Measurements from ENCODE around the gene HSFX3. TPM values are rescaled to one million over a fixed set of nuclear protein-coding genes. Genes with fewer than 3 reads are reported as not detected.
"Not testable (repeated sequence)": the region's sequence is repeated elsewhere in the genome, so short reads cannot be mapped to it uniquely, and the experiment has no call there.

HSFX3 gene
- polyA plus RNA-seq, 6 donors from 2014 or later, result not detected

GRCh38 chrX:149539283-149540130 lies 10.2 kb downstream of the HSFX3 start:
- DNase-seq (peak; percentile 80), ATAC-seq (ENCODE audit: low read depth in 2 of 2) (peak; percentile 43 to 44)
- Mint-ChIP-seq H3K27ac (peak overlapping the region; percentile 95 to 99 (median 97)), H3K4me1 (peaks cover 0 to 31% (median 10%) of the 10 kb centered on the region in 3 donors), H3K4me3 (peak overlapping the region; percentile 78 to 97 (median 92)), H3K27me3 (no peaks in the 10 kb centered on the region), H3K36me3 (peaks cover 0 to 11% of the 10 kb centered on the region in 2 donors), H3K9me3 (peaks cover 0 to 3% (median 0%) of the 10 kb centered on the region in 7 donors)

DNA sequence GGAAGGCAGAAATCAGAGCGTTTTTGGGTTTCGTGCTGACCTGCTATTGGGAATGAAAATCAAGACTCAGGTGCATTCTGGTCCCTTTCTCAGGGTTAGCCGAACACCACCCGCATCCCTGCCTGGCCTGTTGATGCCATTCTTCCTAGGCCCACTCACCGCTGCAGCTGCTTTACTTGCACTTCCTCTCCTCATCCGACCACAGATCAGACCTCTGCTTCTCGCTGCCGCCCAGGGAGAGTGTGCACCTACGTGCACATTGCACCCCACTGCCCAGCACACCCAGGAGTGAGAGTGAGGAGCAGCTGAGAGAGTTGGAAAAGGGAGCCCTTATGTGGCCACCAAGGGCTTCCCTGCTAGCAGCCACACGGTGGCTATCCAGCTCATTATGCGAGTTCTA lies 12.2 kb downstream of the HSFX3 start:
- not testable (repeated sequence) for H3K27me3 Mint-ChIP-seq; DNase-seq; H3K27ac Mint-ChIP-seq; H3K9me3 Mint-ChIP-seq; ATAC-seq (ENCODE audit: low read depth in 2 of 2); H3K4me3 Mint-ChIP-seq
- peaks cover 0 to 12% of the 10 kb centered on the region in 2 donors for H3K36me3 Mint-ChIP-seq
- H3K4me1 Mint-ChIP-seq, result peaks cover 0 to 31% (median 10%) of the 10 kb centered on the region in 3 donors

- peaks cover 5 to 24% (median 8%) of the 10 kb centered on the region in 3 donors for H3K4me1 Mint-ChIP-seq
- not testable (repeated sequence) for ATAC-seq (ENCODE audit: low read depth in 2 of 2); H3K9me3 Mint-ChIP-seq; H3K27me3 Mint-ChIP-seq; DNase-seq
- H3K27ac Mint-ChIP-seq, result peak overlapping the region in 2 of 6 donors; percentile 60 to 71
- H3K36me3 Mint-ChIP-seq, result peaks cover 0 to 12% of the 10 kb centered on the region in 2 donors
- peak overlapping the region in 1 of 8 donors; percentile 66 for H3K4me3 Mint-ChIP-seq
Observed at GRCh38 chrX:149534926-149535602, 14.7 kb downstream of the HSFX3 start.

DNA sequence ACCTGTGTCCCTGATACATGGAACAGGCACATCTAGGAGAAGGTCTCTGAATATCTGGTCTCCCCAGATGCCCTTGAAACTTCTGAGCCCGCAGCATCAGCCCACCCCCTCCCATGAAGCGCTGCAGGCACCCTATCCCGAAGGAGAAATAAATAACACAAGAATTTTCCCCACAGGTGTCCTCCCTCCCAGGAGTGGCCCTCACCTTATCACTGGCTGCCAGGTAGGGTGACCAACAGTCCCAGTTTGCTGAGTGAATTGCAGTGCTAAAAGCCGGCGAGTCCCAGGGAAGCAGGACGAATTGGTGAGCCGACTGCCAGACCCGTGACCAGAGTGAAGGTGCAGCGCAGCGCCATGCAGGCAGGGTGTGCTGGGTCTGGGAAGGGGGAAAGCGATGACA lies 15.7 kb downstream of the HSFX3 start:
- ATAC-seq (ENCODE audit: low read depth in 2 of 2); H3K4me3 Mint-ChIP-seq; H3K9me3 Mint-ChIP-seq; DNase-seq; H3K27ac Mint-ChIP-seq; H3K27me3 Mint-ChIP-seq: not testable (repeated sequence)
- peaks cover 4 to 17% (median 5%) of the 10 kb centered on the region in 3 donors for H3K4me1 Mint-ChIP-seq
- peaks cover 0 to 12% of the 10 kb centered on the region in 2 donors for H3K36me3 Mint-ChIP-seq

DNA sequence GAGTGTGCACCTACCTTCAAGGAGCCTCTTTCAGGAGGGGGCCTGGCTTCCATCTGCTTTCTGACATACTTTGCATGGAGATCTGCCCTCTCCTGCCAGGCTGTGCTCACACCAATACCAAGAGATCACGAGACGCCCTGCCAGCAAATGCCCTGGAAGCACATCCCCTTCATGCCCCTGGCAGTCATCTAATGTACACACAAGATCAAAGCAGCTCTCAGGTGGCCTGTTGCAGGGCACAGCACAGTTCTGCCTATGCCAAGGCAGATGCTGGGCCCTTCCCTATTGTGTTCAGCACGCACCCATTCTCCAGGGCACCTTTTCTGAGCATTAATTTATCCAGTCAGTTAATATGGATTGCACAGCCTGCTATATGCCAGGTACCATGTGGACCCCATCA lies 16.9 kb downstream of the HSFX3 start:
- not testable (repeated sequence) for H3K27ac Mint-ChIP-seq; ATAC-seq (ENCODE audit: low read depth in 2 of 2); H3K4me3 Mint-ChIP-seq; DNase-seq; H3K27me3 Mint-ChIP-seq; H3K9me3 Mint-ChIP-seq
- Mint-ChIP-seq H3K36me3 (peaks cover 0 to 12% of the 10 kb centered on the region in 2 donors), H3K4me1 (peaks cover 3 to 14% (median 5%) of the 10 kb centered on the region in 3 donors)

DNA sequence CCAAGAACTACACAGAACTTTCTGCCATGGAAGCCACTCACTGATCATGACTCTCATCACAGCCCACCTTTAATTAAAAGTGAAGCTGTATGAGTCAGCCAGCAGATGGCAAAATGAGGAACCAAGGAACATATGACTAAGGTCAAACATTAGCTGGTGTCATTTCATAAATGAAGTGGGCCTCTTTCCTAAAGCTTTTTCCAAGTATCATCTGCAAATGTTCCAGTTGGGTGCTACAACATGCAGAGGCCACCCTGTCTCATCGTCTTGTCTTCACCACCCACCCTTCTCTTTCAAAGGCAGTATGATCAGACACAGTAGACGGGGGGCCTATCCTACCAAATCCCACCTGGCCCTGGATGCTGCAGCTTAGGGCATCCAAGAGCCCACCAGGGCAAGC lies 18.1 kb downstream of the HSFX3 start:
- Mint-ChIP-seq H3K36me3 (peaks cover 0 to 12% of the 10 kb centered on the region in 2 donors), H3K4me3 (no peak overlapping the region), H3K27ac (no peak overlapping the region), H3K27me3 (no peaks in the 10 kb centered on the region), H3K9me3 (no peaks in the 10 kb centered on the region), H3K4me1 (peaks cover 5 to 14% (median 5%) of the 10 kb centered on the region in 3 donors)
- DNase-seq (peak; percentile 19), ATAC-seq (ENCODE audit: low read depth in 2 of 2) (peak; percentile 70 to 73)

GRCh38 chrX:149528381-149528780 lies 21.3 kb downstream of the HSFX3 start:
- no peaks in the 10 kb centered on the region for H3K27me3 Mint-ChIP-seq
- H3K27ac Mint-ChIP-seq, result peak overlapping the region in 1 of 6 donors; percentile 40
- no peak overlapping the region for H3K4me3 Mint-ChIP-seq
- no peaks in the 10 kb centered on the region for H3K36me3 Mint-ChIP-seq
- DNase-seq (no peak), ATAC-seq (ENCODE audit: low read depth in 2 of 2) (no peak)
- H3K9me3 Mint-ChIP-seq, result no peaks in the 10 kb centered on the region
- H3K4me1 Mint-ChIP-seq, result peaks cover 0 to 16% (median 5%) of the 10 kb centered on the region in 3 donors

DNA sequence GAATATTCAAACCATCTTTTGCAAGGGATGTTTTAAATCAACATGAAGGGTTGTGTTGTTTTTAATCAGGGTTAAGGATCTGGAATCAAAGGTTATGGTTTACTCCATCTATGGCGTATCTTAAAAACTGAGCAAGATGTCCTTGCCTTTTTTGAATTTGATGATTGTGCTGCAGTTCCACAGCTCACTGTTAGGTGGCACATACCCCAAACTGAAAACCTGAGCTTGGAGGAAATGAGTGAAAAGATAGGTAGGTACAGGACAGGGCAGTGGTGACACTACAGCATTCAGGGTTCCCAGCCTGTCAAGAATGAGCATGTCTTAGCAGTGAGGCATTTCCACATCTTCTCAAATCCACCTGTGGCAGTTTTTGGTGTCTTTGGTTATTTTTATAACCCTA lies 22.0 kb downstream of the HSFX3 start:
- Mint-ChIP-seq H3K27me3 (no peaks in the 10 kb centered on the region), H3K4me3 (peak overlapping the region in 2 of 8 donors; percentile 16 to 70)

GRCh38 chrX:149526318-149527033 lies 23.2 kb downstream of the HSFX3 start:
- H3K27me3 Mint-ChIP-seq; DNase-seq; H3K36me3 Mint-ChIP-seq; ATAC-seq (ENCODE audit: low read depth in 2 of 2); H3K9me3 Mint-ChIP-seq: not testable (repeated sequence)
- Mint-ChIP-seq H3K4me3 (peak overlapping the region in 1 of 8 donors; percentile 53), H3K4me1 (peaks cover 0 to 13% (median 0%) of the 10 kb centered on the region in 3 donors), H3K27ac (peak overlapping the region in 5 of 6 donors; percentile 47 to 86 (median 66))

More for the DNA sequence above, 22.0 kb downstream of the HSFX3 start:
- no peak for DNase-seq
- H3K9me3 Mint-ChIP-seq, result no peaks in the 10 kb centered on the region
- peak overlapping the region in 3 of 6 donors; percentile 40 to 88 (median 42) for H3K27ac Mint-ChIP-seq
- H3K4me1 Mint-ChIP-seq, result peaks cover 0 to 16% (median 5%) of the 10 kb centered on the region in 3 donors
- H3K36me3 Mint-ChIP-seq, result no peaks in the 10 kb centered on the region
- ATAC-seq (ENCODE audit: low read depth in 2 of 2), result peak in 1 of 2 donors; percentile 16

- DNase-seq, H3K9me3 Mint-ChIP-seq, H3K27me3 Mint-ChIP-seq, H3K36me3 Mint-ChIP-seq: not testable (repeated sequence)
- H3K4me3 Mint-ChIP-seq, result peak overlapping the region in 5 of 8 donors; percentile 1 to 53 (median 25)
- H3K4me1 Mint-ChIP-seq, result peaks cover 0 to 13% (median 0%) of the 10 kb centered on the region in 3 donors
- peak; percentile 24 to 44 for ATAC-seq (ENCODE audit: low read depth in 2 of 2)
- peak overlapping the region in 5 of 6 donors; percentile 27 to 79 (median 66) for H3K27ac Mint-ChIP-seq
Observed at GRCh38 chrX:149525903-149526302, 23.8 kb downstream of the HSFX3 start.

DNA sequence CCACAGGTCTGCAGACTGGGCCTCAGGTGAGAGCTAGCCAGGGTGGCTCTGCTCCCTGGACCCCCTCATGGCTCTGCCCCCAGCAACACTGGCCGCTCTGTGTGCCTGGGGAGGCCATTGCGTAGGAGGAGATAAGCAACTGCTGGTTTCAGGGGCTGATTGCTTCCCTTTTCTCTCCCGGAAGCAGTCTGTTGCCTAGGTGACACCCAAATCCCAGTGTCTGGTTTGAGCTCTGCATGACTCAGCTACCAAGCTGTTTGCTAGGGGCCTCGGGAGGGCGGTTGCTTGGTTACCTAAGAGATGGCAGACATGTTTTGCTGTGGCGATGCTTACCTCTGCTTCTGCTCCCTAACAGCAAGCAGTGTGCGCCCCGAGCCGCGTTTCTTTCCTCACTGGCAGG lies 24.3 kb downstream of the HSFX3 start:
- H3K27ac Mint-ChIP-seq, result peak overlapping the region in 3 of 6 donors; percentile 62 to 95 (median 79)
- ATAC-seq (ENCODE audit: low read depth in 2 of 2) (peak; percentile 85 to 88), DNase-seq (peak; percentile 62)
- H3K4me3 Mint-ChIP-seq, result peak overlapping the region in 1 of 8 donors; percentile 15
- H3K9me3 Mint-ChIP-seq, H3K36me3 Mint-ChIP-seq, H3K27me3 Mint-ChIP-seq: not testable (repeated sequence)
- H3K4me1 Mint-ChIP-seq, result peaks cover 0 to 13% (median 0%) of the 10 kb centered on the region in 3 donors

DNA sequence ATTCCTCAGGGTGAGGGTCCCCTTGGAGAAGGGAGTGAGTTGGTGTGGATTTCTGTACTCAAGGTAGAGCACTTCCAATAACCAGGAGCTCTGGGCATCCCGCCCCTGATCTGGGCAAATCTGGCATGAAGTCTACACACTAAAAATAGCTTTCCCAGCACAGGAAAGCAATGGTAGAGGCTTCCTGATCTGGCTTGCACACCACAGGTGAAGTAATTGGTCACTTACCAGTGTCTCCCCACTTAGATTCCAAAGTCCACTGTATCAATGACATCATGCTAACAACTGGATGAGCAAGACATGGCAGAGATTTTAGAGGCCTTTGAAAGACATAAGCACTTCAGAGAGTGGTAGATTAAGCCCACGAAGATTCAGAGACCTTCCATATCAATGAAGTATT lies 26.8 kb downstream of the HSFX3 start:
- DNase-seq (no peak), ATAC-seq (ENCODE audit: low read depth in 2 of 2) (no peak)
- no peaks in the 10 kb centered on the region for H3K36me3 Mint-ChIP-seq
- peaks cover 0 to 13% (median 0%) of the 10 kb centered on the region in 3 donors for H3K4me1 Mint-ChIP-seq
- H3K27ac Mint-ChIP-seq, result peak overlapping the region in 1 of 6 donors; percentile 51
- H3K27me3 Mint-ChIP-seq, result peaks cover 6 to 19% (median 18%) of the 10 kb centered on the region in 3 donors
- no peaks in the 10 kb centered on the region for H3K9me3 Mint-ChIP-seq
- no peak overlapping the region for H3K4me3 Mint-ChIP-seq

GRCh38 chrX:149521438-149521837 lies 28.3 kb downstream of the HSFX3 start:
- no peak overlapping the region for H3K27ac Mint-ChIP-seq
- no peak for ATAC-seq (ENCODE audit: low read depth in 2 of 2)

More at GRCh38 chrX:149521438-149521837, 28.3 kb downstream of the HSFX3 start:
- no peaks in the 10 kb centered on the region for H3K9me3 Mint-ChIP-seq
- peaks cover 0 to 10% (median 0%) of the 10 kb centered on the region in 3 donors for H3K4me1 Mint-ChIP-seq
- H3K4me3 Mint-ChIP-seq, result no peak overlapping the region
- H3K27me3 Mint-ChIP-seq, result peaks cover 6 to 29% (median 24%) of the 10 kb centered on the region in 3 donors
- DNase-seq, result no peak
- no peaks in the 10 kb centered on the region for H3K36me3 Mint-ChIP-seq

All from naive B cell (primary cell).